Nucleus accumbens (tissue), 56 donors: ENCODE measurements around the gene RFX1.
"Not testable (repeated sequence)": the region's sequence is repeated elsewhere in the genome, so short reads cannot be mapped to it uniquely, and the experiment has no call there.

Experiments
- DNase-seq, 56 donors: peaks; one replicate each; lab custom pipeline; 2025; lab: John Stamatoyannopoulos, UW

Gene RFX1

GRCh38 chr19:14006085-14006765 is at the start of gene RFX1:
Gene RFX1 (minus strand): TSS chr19:14006320. CDS start chr19:13993843, 12,477 bp downstream.
- DNase-seq: peak; percentile 94 to 100 (median 99)

GRCh38 chr19:14055396-14055795 is 49.3 kb upstream of the RFX1 start:
- no peak for DNase-seq

- no peak for DNase-seq
These were observed 48.6 kb upstream of the RFX1 start for GRCh38 chr19:14054721-14055120.

GRCh38 chr19:14054099-14054498 is 48.0 kb upstream of the RFX1 start:
- DNase-seq: no peak

- DNase-seq: no peak
These were observed 47.4 kb upstream of the RFX1 start for GRCh38 chr19:14053500-14053899.

- no peak for DNase-seq
These were observed 46.9 kb upstream of the RFX1 start for GRCh38 chr19:14053032-14053431.

- DNase-seq: no peak
These were observed 46.4 kb upstream of the RFX1 start for GRCh38 chr19:14052470-14052869.

- DNase-seq: no peak
These were observed 45.9 kb upstream of the RFX1 start for GRCh38 chr19:14051980-14052379.

- DNase-seq: not testable (repeated sequence)
These were observed 44.8 kb upstream of the RFX1 start for GRCh38 chr19:14050961-14051360.

GRCh38 chr19:14050512-14050911 is 44.4 kb upstream of the RFX1 start:
- no peak for DNase-seq

GRCh38 chr19:14048443-14049153 is 42.5 kb upstream of the RFX1 start:
- peak in 8 of 56 donors; percentile 0 to 34 (median 8) for DNase-seq

GRCh38 chr19:14047866-14048265 is 41.7 kb upstream of the RFX1 start:
- DNase-seq: not testable (repeated sequence)

- DNase-seq: peak in 14 of 56 donors; percentile 1 to 44 (median 12)
These were observed 36.8 kb upstream of the RFX1 start for GRCh38 chr19:14042659-14043608.

- DNase-seq: no peak
These were observed 33.1 kb upstream of the RFX1 start for GRCh38 chr19:14039181-14039580.

GRCh38 chr19:14035706-14036105 is 29.6 kb upstream of the RFX1 start:
- no peak for DNase-seq

- not testable (repeated sequence) for DNase-seq
These were observed 29.0 kb upstream of the RFX1 start for GRCh38 chr19:14035159-14035558.

GRCh38 chr19:14033946-14034345 is 27.8 kb upstream of the RFX1 start:
- no peak for DNase-seq

GRCh38 chr19:14031719-14032480 is 25.8 kb upstream of the RFX1 start, which contains the start of gene IL27RA:
Gene IL27RA (plus strand): TSS chr19:14031762. CDS start chr19:14031873, 111 bp downstream.
- DNase-seq: peak in 27 of 56 donors; percentile 5 to 59 (median 24)

- no peak for DNase-seq
These were observed 25.0 kb upstream of the RFX1 start for GRCh38 chr19:14030997-14031718.
